ENCODE measurements around the gene MRPL24. TPM values are rescaled to one million over a fixed set of nuclear protein-coding genes. Genes with fewer than 3 reads are reported as not detected.

Gene MRPL24
- total and polyA plus RNA-seq, 9 of the 15 experiments (the other 6 are each of a cell fraction or from before 2014, with no cell fraction given) = 74.3 to 267 (median 113) TPM

- TF ChIP-seq REST (IDR thresholded peaks at IDR 0.05; ENCODE audit: borderline replicate concordance) = no peak
- TF ChIP-seq REST (CRISPR knock-in tag; IDR thresholded peaks at IDR 0.05; ENCODE audit: low read depth) = peak; percentile 67; the same call in 1 of the 2 replicates
- TF ChIP-seq JUND (IDR thresholded peaks at IDR 0.05; ENCODE audit: borderline replicate concordance, low read depth, low read length) = peak; percentile 73
- peak; percentile 76; the same call in 2 of the 3 replicates for TF ChIP-seq JUND (tag; IDR thresholded peaks at IDR 0.05; ENCODE audit: borderline replicate concordance, low read depth, low read length)
- no peak for TF ChIP-seq KLF16 (IDR thresholded peaks at IDR 0.05)
- no peak for TF ChIP-seq BRF1 (IDR thresholded peaks at IDR 0.05; ENCODE audit: borderline replicate concordance, extremely low read depth, insufficient read length)
- TF ChIP-seq NEUROD1 (IDR thresholded peaks at IDR 0.05; ENCODE audit: borderline replicate concordance, low read depth, low read length, partially characterized antibody) = peak; percentile 53
- TF ChIP-seq E4F1 (CRISPR knock-in tag; IDR thresholded peaks at IDR 0.05; ENCODE audit: borderline replicate concordance) = no peak
- no peak for TF ChIP-seq GABPB2 (CRISPR knock-in tag; conservative IDR thresholded peaks at IDR 0.05)
- peak; percentile 85; the same call in 1 of the 2 replicates for TF ChIP-seq ZNF584 (CRISPR knock-in tag; IDR thresholded peaks at IDR 0.05; ENCODE audit: low read depth)
- TF ChIP-seq CXXC5 (CRISPR knock-in tag; IDR thresholded peaks at IDR 0.05) = peak; percentile 89
- TF ChIP-seq CBFB (CRISPR knock-in tag; IDR thresholded peaks at IDR 0.05) = no peak
- TF ChIP-seq ZNF197 (CRISPR knock-in tag; IDR thresholded peaks at IDR 0.05; ENCODE audit: low read depth) = peak; percentile 94
- TF ChIP-seq ZSCAN32 (CRISPR knock-in tag; IDR thresholded peaks at IDR 0.05) = no peak
- TF ChIP-seq MIER1 (IDR thresholded peaks at IDR 0.05; ENCODE audit: low read depth) = peak; percentile 47; the same call in 1 of the 2 replicates
- no peak; the same call in 1 of the 2 replicates for TF ChIP-seq SREBF1 (IDR thresholded peaks at IDR 0.05; ENCODE audit: borderline replicate concordance, low read depth, low read length)
- TF ChIP-seq TAL1 (IDR thresholded peaks at IDR 0.05) = no peak
These were observed at the start of gene MRPL24 (continued) for GRCh38 chr1:156740741-156741480.
